ENCODE data around the gene EIF3D. TPM values are rescaled to one million over a fixed set of nuclear protein-coding genes. Genes with fewer than 3 reads are reported as not detected.

Gene EIF3D
- total RNA-seq, 3 donors from 2014 or later (not counting 1 experiment from before 2014, with no cell fraction given), result 205 to 251 (median 215) TPM

DNA sequence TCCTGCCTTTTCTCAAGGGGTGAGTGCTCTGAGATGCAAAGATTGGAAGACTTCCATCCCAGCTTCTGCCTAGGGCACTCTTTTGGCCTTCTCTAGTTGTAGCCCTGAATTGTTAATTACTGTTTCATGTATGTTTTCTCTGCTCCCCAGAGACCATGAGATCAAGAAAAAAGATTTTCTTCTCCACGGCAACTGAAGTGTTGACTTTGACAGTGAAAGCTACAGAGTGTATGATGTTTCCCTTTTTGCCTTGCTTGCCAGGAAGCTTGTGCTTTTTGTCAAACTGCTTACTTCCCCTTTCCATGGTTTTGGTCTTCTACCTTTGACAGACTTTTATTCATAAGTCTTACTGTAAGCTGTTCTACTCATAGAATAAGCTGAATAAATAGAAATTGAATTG lies 23.3 kb upstream of the EIF3D start:
- WGBS (ENCODE audit: insufficient coverage), result 13% methylated on average over 1 of the region's 1 CpG
- no peak for ATAC-seq

DNA sequence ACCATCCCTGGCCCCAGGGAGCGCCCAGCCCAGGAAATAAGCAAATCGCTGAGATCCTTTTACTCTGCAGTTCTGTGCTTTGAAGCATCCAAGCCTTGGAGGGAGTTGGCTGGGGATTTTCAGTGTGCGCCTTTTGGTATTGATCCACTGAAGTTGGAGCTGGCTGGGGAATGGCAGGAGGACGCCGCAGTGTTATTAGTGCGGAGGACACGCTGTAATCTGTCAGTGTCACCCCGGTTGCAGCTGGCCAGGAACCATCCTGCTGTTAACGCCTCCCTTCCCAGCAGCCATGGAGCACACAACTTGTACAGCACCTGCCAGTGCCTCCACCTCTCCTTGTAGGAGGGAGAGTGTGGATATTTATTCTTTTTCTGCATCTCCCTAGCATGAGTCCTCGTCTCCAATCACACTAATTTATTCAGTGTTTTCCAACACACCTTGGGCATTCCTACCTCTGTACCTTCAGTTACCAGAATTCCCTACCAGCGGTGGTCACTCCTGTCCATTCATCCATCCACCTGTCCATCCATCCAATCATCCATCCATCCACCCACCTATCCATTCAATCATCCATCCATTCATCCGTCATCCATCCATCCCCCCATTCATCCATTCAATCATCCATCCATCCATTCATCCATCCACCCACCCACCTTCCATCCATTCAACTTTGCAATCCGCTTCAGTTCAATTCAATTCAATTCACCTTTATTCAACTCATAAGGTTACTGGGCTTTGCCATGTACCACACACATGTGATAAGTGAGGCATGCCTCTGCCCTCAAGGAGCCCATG lies 21.9 kb upstream of the EIF3D start:
- Histone ChIP-seq H3K27me3 (ENCODE audit: control insufficient read depth, insufficient read depth, low read length) (no peaks in the 10 kb centered on the region), H3K4me3 (ENCODE audit: low read length) (no peak overlapping the region), H3K36me3 (ENCODE audit: control insufficient read depth, insufficient read depth, low read length) (no peaks in the 10 kb centered on the region), H3K4me1 (ENCODE audit: control insufficient read depth, insufficient read depth, low read length) (peaks cover 14% of the 10 kb centered on the region), H3K27ac (ENCODE audit: low read length) (no peak overlapping the region), H3K9me3 (ENCODE audit: control insufficient read depth, insufficient read depth, low read length) (no peaks in the 10 kb centered on the region)
- no peaks in the 10 kb centered on the region for H3K9me3 Mint-ChIP-seq
- DNase-seq, result no peak
- no peak overlapping the region for H3K4me3 Mint-ChIP-seq
- peaks cover 24 to 31% of the 10 kb centered on the region in 2 donors for H3K27me3 Mint-ChIP-seq (ENCODE audit: low read depth in 2 of 2)
- TF ChIP-seq, protein P1, sequence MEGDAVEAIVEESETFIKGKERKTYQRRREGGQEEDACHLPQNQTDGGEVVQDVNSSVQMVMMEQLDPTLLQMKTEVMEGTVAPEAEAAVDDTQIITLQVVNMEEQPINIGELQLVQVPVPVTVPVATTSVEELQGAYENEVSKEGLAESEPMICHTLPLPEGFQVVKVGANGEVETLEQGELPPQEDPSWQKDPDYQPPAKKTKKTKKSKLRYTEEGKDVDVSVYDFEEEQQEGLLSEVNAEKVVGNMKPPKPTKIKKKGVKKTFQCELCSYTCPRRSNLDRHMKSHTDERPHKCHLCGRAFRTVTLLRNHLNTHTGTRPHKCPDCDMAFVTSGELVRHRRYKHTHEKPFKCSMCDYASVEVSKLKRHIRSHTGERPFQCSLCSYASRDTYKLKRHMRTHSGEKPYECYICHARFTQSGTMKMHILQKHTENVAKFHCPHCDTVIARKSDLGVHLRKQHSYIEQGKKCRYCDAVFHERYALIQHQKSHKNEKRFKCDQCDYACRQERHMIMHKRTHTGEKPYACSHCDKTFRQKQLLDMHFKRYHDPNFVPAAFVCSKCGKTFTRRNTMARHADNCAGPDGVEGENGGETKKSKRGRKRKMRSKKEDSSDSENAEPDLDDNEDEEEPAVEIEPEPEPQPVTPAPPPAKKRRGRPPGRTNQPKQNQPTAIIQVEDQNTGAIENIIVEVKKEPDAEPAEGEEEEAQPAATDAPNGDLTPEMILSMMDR (IDR thresholded peaks at IDR 0.05), result no peak
- intact Hi-C loops (cut with micrococcal nuclease), result no loop called here
- no peak for ATAC-seq
- H3K36me3 Mint-ChIP-seq, result no peaks in the 10 kb centered on the region
- no peak overlapping the region for H3K27ac Mint-ChIP-seq
- WGBS (ENCODE audit: insufficient coverage), result 91% methylated on average over 13 of the region's 13 CpGs
- peaks cover 0 to 5% of the 10 kb centered on the region in 2 donors for H3K4me1 Mint-ChIP-seq

More for the DNA sequence above, 23.3 kb upstream of the EIF3D start:
- Histone ChIP-seq H3K36me3 (ENCODE audit: control insufficient read depth, insufficient read depth, low read length) (no peaks in the 10 kb centered on the region), H3K4me3 (ENCODE audit: low read length) (no peak overlapping the region), H3K9me3 (ENCODE audit: control insufficient read depth, insufficient read depth, low read length) (no peaks in the 10 kb centered on the region), H3K27ac (ENCODE audit: low read length) (peak overlapping the region; percentile 69), H3K4me1 (ENCODE audit: control insufficient read depth, insufficient read depth, low read length) (peaks cover 14% of the 10 kb centered on the region), H3K27me3 (ENCODE audit: control insufficient read depth, insufficient read depth, low read length) (no peaks in the 10 kb centered on the region)
- H3K36me3 Mint-ChIP-seq, result no peaks in the 10 kb centered on the region
- no peak overlapping the region for H3K27ac Mint-ChIP-seq
- intact Hi-C loops (cut with micrococcal nuclease), result no loop called here
- H3K4me3 Mint-ChIP-seq, result no peak overlapping the region
- no peaks in the 10 kb centered on the region for H3K9me3 Mint-ChIP-seq
- TF ChIP-seq, protein P1 (IDR thresholded peaks at IDR 0.05), result no peak
- H3K4me1 Mint-ChIP-seq, result no peaks in the 10 kb centered on the region
- DNase-seq, result no peak
- peaks cover 17 to 18% of the 10 kb centered on the region in 2 donors for H3K27me3 Mint-ChIP-seq (ENCODE audit: low read depth in 2 of 2)

DNA sequence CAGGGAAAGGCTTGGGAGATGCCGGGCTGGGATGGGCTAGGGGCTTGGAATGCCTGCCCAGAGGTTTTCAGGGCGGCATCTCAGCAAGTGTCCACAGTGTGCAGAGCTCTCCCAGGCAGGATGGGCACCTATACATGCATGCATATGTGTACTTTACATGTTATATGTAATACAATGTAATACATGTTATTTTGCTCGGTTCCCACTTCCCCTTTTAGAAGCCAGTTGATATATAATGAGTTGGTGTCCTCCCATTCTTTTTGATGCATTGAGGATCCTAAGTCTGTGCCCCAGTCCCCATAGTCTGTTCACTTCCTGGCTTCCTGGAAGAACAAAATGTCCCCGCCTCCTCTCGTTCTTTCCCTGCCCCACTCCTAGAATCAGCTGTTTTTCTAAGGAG lies 20.1 kb upstream of the EIF3D start:
- no peaks in the 10 kb centered on the region for H3K9me3 ChIP-seq (ENCODE audit: control insufficient read depth, insufficient read depth, low read length)
- WGBS (ENCODE audit: insufficient coverage), result 72% methylated on average over 4 of the region's 5 CpGs
- no peak overlapping the region for H3K4me3 ChIP-seq (ENCODE audit: low read length)
- TF ChIP-seq, protein P1 (IDR thresholded peaks at IDR 0.05), result no peak
- DNase-seq (no peak), ATAC-seq (no peak)
- intact Hi-C loops (cut with micrococcal nuclease), result no loop called here
- H3K36me3 ChIP-seq (ENCODE audit: control insufficient read depth, insufficient read depth, low read length), result no peaks in the 10 kb centered on the region
- Mint-ChIP-seq H3K4me1 (peaks cover 0 to 5% of the 10 kb centered on the region in 2 donors), H3K36me3 (no peaks in the 10 kb centered on the region), H3K27me3 (ENCODE audit: low read depth in 2 of 2) (peaks cover 24 to 32% of the 10 kb centered on the region in 2 donors), H3K27ac (no peak overlapping the region), H3K4me3 (no peak overlapping the region), H3K9me3 (no peaks in the 10 kb centered on the region)
- H3K27ac ChIP-seq (ENCODE audit: low read length), result no peak overlapping the region
- H3K4me1 ChIP-seq (ENCODE audit: control insufficient read depth, insufficient read depth, low read length), result peaks cover 14% of the 10 kb centered on the region
- no peaks in the 10 kb centered on the region for H3K27me3 ChIP-seq (ENCODE audit: control insufficient read depth, insufficient read depth, low read length)
